GM21717 (cell line): ENCODE measurements around the gene FCHSD2.
"Not testable (repeated sequence)": the region's sequence is repeated elsewhere in the genome, so short reads cannot be mapped to it uniquely, and the experiment has no call there.

Experiments
- ATAC-seq: cut with Tn5 transposase; IDR thresholded peaks from one replicate; pipeline ENCODE4 v1.9.1; 2021; ENCODE audit warnings: mild to moderate bottlenecking, moderate library complexity; ENCODE audit not compliant: unreplicated experiment

The FCHSD2 gene

DNA sequence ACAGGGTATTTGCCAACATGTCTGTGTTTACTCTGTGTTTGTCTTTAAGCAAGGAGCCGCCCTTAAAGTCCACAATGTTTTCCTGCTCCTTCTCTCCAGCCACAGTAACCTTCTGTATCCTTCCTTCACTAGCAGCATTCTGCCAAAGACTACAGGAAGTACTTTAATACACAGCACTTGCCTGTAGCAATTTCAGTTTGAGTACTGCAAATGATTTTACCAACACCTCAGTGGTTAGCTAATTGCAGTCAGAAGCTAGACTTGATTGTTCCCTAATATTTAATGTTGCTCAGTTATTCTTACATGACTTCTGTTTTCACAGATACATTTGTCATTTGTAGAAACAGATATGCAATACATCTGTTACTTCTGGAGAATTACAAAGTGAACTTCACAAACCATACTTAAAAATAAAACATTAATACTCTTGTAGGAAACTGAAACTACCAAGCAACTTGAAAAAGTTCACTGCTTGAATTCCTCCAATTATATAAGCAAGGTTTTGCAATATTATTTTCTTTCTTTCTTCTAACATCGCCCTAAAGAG is 69.1 kb downstream of the FCHSD2 start:
- ATAC-seq, result peak; percentile 61

DNA sequence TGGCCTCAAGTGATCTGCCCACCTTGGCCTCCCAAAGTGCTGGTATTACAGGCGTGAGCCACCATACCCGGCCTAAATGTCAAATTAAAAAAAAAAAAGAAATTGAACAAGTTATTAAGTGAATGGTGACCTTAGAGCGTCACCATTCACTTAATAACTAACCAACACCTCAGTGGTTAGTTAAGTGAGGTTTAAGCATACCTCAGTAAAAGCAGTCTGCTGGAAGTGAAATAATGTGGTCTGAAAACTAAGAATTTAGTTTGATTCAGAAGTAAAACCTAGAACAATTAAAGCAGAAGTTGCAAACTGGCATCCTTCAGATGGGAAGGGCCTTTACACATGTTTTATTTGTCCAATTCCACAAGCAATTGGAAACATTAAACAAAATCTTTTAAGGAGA is 71.5 kb downstream of the FCHSD2 start:
- no peak for ATAC-seq

DNA sequence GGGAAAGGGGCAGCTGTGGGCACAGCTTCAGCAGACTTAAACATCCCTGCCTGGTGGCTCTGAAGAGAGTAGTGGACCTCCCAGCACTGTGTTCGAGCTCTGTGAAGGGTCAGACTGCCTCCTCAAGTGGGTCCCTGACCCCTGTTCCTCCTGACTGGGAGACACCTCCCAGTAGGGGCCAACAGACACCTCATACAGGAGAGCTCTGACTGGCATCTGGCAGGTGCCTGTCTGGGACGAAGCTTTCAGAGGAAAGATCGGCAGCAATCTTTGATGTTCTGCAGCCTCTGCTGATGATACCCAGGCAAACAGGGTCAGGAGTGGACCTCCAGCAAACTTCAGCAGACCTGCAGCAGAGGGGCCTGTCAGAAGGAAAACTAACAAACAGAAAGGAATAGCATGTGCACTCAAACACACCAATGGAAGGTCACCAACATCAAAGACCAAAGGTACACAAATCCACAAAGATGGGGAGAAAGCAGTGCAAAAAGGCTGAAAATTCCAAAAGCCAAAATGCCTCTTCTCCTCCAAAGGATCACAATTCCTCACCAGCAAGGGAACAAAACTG is 80.2 kb downstream of the FCHSD2 start:
- ATAC-seq, result not testable (repeated sequence)

DNA sequence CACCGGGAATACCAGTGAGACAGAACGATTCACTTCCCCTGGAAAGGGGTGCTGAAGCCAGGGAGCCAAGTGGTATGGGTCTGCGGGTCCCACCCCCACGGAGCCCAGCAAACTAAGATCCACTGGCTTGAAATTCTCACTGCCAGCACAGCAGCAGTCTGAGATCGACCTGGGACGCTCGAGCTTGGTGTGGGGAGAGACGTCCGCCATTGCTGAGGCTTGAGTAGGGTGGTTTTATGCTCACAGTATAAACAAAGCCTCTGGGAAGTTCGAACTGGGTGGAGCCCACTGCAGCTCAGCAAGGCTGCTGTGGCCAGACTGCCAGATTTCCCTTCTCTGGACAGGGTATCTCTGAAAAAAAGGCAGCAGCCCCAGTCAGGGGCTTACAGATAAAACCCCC is 80.7 kb downstream of the FCHSD2 start:
- ATAC-seq, result not testable (repeated sequence)

DNA sequence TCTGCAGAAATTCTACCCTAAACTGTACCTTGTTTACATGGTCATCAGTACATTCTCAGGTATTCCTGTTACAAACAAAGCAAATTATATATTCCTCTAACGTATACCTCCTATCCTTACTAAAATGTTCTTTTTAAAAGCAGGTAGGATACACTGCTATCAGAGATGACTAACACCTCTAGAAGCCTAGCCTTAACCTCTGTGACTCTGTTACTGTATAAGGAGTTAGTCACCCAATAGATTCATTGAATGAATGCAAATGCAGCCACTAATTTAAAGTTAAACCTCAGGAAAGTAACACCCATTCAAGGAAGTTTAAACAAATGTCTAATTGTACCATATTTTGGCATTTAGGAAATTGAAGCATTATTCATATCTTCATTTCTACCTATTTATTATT is 82.2 kb downstream of the FCHSD2 start:
- ATAC-seq, result no peak

DNA sequence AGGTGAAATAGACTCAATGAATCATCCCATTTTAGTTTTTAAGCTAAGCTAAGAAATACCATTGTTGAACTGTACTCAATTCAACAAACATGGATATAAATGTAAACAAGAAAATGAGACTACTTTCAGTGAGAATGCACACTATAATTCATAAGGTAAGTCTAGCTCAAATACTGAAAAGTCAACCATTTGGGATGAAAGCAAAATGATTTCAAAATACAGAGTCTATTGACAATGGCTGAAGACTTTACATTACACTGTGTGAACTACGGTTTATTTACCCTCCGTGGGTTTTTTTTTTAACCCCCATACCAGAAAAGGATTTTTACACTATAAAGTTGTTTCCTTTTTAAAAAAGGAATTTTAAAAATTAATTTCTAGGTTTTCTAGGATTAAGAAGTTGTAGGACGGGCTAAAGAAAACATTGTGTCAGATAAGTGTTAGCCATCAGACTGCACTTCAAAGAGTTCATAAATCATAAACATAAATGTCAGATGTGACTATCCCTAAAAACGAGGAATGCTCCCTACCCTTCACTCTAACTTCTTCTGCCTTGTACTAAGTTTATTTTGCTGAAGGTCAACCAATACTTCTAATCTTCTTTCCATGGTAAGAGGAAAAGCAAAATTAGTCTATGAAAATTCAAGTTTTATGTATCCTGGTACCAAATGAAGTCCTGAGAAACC is 83.0 kb downstream of the FCHSD2 start:
- ATAC-seq, result no peak

DNA sequence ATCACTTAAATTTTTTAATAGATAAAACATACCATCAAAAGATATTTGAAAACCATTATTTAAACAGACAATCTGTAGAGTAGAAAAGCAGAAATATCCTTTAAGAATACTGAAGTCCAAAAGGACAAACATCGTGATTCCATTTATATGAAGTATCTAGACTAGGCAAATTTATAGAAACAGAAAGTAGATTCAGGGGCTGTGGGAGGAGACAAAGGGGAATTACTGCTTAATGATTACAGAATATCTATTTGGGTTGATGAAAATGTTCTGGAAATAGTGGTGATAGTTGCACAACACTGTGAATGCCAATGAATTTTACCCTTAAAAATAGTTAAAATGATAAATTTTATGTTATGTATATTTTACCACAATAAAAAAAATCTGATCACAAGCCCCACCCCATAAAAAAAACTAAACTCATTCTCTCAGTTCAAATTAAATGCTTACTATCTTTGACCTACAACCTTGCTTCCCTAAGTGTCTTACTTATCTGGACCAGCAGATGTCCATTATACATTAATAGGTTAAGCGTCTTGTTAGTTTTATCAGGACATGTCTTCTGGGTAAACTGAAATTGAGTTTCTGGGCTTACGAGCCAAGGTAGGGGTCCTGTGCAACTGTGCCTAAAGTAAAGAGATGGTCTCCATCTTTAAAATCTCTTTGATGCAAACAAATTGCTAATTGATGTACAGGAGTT is 86.3 kb downstream of the FCHSD2 start:
- ATAC-seq, result no peak

DNA sequence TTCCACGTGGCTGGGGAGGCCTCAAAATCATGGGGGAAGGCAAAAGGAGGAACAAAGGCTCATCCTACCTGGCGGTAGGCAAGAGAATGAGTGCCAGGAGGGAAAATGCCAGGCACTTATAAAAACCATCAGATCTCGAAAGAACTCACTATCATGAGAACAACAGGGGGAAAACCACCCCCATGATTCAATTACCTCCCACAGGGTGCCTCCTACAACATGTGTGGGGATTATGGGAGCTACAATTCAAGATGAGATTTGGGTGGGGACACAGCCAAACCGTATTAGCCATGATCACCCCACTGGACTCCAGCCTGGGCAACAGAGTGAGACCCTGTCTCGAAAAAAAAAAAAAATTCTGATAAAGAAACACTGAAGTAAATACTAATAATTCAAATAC is 87.1 kb downstream of the FCHSD2 start:
- no peak for ATAC-seq

DNA sequence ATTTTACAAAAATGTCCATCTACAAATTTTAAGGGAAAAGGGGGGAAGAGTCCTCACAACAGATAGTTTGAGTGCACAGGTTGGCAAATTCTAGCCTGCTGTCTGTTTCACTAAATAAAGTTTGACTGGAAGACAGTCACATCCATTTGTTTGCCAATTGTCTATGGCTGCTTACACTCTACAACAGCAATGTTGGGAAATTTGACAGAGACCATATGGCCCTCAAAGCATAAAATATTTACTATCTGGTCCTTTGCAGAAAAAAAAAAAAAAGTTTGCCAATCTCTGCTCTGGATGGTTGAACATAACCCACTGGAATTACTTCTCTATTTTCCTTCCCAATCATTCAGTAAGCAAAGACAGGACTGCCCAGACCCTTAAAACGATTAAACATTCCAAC is 88.2 kb downstream of the FCHSD2 start:
- no peak for ATAC-seq

DNA sequence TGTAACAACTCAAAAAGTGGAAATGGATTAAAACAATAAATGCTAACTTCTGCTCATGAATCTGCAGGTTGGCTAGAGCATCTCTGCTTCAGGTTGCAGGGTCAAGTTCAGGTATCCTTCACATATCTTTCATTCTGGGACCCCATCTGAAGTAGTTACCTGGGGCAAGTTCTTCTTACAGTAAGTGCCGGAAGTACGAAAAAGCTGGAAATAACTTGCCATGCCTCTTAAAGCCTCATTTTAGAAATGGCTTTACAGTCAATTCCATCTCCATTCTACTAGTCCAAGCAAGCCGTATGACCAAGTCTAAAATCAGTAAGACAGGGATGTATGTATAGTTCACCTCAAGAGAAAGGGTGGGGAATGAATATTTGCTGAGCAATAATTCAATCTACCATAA is 93.7 kb downstream of the FCHSD2 start:
- peak; percentile 6 for ATAC-seq

DNA sequence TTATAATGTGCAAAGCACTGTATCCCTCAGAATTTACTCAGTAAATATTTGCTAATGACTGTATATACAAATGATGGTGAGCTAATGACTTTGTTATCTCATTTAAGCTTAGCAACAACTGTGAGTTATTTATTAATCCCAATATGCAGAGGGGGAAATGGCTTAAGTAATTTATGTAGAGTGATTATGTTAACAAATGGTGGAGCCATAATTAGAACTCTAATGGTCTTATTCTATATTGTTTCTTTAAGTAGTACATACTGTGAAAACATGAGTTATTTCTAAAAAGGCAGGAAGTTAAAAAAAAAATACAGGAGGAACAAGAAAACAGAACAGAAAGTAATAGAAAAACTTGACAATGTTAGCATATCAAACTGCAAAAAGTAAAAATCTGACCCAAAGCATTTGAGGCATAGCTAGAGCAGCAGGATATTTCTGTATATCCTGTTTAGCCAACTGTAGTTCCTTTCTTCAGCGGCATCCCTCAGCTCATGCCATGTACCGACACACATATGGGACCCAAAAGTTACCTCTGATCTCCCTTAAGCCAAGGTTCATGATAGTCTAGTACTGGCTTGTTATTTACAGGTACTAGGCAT is 94.2 kb downstream of the FCHSD2 start:
- peak; percentile 70 for ATAC-seq

DNA sequence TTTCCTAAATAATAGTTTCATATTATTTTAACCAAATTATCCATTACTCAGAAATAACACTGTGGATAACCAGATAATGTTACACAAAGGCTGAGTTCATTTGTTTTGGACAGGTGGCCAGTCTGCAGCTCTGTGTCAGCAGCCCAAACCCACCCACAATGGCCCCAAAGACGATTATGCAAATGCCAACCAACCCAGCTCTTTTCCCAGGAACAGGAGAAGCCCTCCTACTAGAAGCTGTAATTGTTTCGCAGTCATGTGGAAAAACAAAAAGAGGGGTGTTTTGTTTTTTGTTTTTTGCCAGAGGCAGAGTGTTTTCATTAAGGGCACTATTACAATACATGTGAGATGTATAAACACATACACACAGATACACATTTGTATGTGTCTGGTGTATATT is 102.1 kb downstream of the FCHSD2 start:
- no peak for ATAC-seq

DNA sequence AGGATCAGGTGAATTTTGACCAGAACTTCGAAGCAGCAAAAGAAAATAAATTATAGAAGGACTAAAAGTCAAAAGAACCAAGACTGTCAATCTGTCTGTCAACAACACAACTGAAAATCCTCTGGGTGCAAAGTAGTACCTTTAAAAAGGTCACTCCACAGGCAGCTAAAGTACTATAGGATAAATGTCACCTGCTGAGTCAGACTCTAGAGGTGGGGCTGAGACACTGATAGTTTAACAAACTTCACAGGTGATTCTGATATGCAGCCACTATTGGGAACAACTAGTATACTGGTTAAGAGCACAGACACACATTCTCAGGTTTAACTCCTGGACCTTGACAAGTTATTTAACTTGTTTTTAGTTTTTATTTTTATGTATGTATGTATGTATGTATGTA is 107.3 kb downstream of the FCHSD2 start:
- no peak for ATAC-seq

DNA sequence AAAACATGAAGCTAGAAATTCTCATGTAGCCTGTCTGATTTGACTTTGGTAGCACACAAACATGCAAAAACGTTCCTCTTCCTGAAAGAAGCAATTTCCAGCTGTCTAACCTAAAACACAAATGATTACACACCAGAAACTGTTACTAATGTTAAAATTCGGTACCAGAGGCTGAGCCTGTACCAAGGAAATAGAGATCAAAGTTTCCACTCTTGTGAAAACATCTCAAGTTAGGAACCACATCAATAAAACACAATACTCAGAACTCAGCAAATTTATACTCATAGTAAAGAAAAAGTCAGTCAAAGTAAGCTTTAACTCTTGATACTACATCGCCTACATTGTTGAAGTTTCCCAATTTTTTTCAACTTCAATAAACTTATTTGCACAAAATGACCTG is 107.8 kb downstream of the FCHSD2 start:
- ATAC-seq, result no peak

DNA sequence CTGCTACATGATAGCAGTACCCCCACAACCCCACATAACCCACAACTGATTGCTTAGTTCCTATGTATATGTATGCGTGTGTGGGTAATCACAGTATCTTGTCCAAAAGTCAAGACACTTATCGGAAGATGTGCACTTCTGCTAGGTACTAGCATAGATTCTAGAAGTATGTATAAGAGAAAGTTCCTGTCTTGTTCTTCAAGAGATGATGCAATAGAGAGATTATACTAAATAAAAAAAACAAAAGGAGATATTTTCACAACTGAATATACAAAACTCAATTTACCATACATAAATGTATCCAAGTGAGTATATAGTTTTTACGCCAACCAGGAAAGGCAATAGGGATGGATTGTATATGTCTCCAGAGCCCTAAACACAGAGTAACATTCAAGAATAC is 112.0 kb downstream of the FCHSD2 start:
- ATAC-seq, result no peak

DNA sequence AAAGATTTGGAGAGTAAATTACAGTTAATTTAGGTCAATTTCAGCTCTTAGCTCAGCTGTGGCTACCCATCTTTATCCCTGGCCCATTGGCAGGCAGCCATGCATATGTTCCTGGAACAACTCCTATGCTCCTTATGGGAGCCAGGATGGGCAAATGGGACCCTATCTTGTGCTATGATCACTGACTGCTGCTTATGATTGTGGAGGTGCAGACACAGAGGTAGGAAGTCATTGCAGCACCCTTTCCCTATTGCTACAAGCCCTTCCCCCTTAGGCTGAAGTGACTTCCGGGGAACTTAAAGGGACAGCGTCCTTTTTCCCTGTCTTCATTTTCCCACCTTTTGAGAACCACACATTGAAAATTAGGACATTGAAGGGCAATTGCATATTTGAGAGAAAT is 112.7 kb downstream of the FCHSD2 start:
- no peak for ATAC-seq

DNA sequence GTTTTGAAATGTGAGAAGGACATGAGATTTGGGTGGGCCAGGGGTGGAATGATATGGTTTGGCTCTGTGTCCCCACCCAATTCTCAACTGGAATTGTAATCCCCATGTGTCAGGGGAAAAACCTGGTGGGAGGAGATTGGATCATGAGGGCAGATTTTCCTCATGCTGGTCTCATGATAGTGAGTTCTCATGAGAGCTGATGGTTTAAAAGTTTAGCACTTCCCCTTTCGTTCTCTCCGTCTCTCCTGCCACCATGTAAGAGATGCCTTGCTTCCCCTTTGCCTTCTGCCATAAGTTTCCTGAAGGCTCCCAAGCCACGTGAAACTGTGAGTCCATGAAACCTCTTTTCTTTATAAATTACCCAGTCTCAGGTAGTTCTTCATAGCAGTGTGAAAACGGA is 113.5 kb downstream of the FCHSD2 start:
- no peak for ATAC-seq

DNA sequence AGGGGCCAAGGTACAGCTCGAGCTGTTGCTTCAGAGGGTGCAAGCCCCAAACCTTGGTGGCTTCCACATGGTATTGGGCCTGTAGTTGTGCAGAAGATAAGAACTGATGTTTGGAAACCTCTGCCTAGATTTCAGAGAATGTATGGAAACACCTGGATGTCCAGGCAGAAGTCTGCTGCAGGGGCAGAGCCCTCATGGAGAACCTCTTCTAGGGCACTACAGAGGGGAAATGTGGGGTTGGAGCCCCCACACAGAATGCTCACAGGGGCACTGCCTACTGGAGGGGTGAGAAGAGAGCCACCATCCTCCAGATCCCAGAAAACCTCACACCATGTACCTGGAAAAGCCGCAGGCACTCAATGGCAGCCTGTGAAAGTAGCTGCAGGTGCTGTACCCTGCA is 114.3 kb downstream of the FCHSD2 start:
- not testable (repeated sequence) for ATAC-seq

DNA sequence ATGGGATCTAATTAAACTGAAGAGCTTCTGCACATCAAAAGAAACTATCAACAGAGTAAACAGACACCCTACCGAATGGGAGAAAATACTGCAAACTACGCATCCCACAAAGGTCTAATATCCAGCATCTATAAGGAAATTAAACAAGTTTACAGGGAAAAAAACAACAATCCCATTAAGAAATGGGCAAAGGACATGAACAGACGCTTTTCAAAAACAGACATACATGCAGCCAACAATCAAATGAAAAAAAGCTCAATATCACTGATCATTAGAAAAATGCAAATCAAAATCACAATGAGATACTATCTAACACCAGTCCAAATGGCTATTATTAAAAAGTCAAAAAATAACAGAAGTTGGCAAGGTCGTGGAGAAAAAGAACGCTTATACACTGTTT is 117.5 kb downstream of the FCHSD2 start:
- ATAC-seq, result no peak

DNA sequence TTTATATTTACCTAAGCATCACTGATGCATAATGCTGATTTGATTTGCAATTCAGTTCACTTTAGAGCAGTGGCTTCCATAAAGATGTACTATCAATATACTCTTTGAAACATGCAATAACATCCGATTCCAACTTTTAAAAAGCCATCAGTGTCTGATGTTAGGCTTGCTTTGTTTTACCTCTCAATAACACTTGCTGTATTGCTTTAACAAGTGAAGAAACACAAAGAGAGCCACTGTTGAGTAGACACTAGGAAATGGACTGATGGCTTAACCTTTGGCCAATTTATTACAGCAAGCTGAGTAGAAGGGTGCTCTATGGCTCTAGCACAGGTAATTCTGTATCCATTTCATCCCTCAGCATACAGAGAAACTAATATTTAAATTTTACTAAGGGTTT is 122.1 kb downstream of the FCHSD2 start:
- ATAC-seq, result no peak

DNA sequence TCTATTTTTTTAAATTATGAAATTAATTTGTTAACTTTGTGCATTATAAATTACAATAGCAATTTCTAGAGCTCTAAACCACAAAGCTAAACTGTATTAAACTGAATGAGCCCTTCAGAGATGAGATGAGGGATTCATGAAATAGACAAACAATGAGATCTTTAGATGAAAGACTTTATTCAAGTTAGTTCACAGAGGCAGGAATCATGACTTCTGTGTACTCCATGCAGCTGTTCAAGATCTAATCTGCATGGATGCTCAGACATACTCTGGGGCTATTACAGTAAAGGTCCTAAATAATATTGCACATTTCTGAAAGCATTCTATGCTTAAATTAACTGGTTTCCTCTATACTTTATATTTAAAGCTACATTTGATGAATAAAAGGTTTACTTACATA is 122.7 kb downstream of the FCHSD2 start:
- ATAC-seq, result no peak

DNA sequence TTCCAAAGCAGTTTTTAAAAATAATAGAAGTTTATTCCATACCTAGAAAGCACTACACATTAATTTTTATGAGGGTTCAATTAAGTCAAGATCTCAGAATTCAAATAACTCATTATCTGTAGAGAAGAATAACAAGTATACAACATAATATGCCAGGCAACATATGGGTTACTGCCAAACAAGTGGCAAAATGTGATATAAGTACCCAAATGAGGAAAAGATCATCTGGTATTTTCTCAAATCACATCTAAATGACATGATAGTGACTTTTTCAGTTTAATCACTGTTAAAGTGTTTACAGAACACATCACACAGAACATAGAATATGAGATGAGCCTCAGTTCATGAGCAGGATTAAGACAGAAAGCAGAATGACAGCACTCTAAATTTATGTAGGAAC is 123.3 kb downstream of the FCHSD2 start:
- no peak for ATAC-seq
